Spleen (tissue), 11 donors: Measurements from ENCODE around the gene SDF2L1. TPM values are rescaled to one million over a fixed set of nuclear protein-coding genes. Genes with fewer than 3 reads are reported as not detected.

Source experiments
- DNase-seq: peaks from one replicate; pipeline ENCODE4 v3.0.0-alpha.2; 2020
- H3K27ac ChIP-seq, 8 donors: fragments of 200-600 bp; sonication (generic) in 7 of 8; 1 replicate in 4 of 8; 2 replicates in 4 of 8; pipeline versions ENCODE4 v1.5.0 to v1.8.0; 2016 to 2021; ENCODE audit warnings: inconsistent platforms in 4 of 8, mild to moderate bottlenecking in 4 of 8, moderate library complexity in 1 of 8
- H3K27me3 ChIP-seq, 7 donors: fragments of 200-600 bp; sonication (generic) in 6 of 7; replicated peaks in 1 of 7; 1 replicate in 4 of 7; 2 replicates in 3 of 7; pipeline versions ENCODE4 v1.5.0 to v1.8.0; 2016 to 2021; ENCODE audit warnings: inconsistent platforms in 3 of 7, mild to moderate bottlenecking in 1 of 7
- H3K36me3 ChIP-seq, 6 donors: fragments of 200-600 bp; sonication (generic) in 5 of 6; 1 replicate in 4 of 6; 2 replicates in 2 of 6; pipeline versions ENCODE4 v1.5.0 to v1.8.0; 2016 to 2021; ENCODE audit warnings: inconsistent platforms in 2 of 6
- H3K4me1 ChIP-seq, 6 donors: fragments of 200-600 bp; sonication (generic) in 5 of 6; 1 replicate in 3 of 6; 2 replicates in 3 of 6; pipeline versions ENCODE4 v1.5.0 to v1.8.0; 2016 to 2021; ENCODE audit warnings: inconsistent platforms in 3 of 6
- H3K4me3 ChIP-seq, 8 donors: fragments of 200-600 bp; sonication (generic) in 7 of 8; 1 replicate in 4 of 8; 2 replicates in 4 of 8; pipeline versions ENCODE4 v1.5.0 to v1.8.0; 2016 to 2021; ENCODE audit warnings: inconsistent platforms in 4 of 8, mild to moderate bottlenecking in 4 of 8, moderate library complexity in 2 of 8
- H3K9me3 ChIP-seq, 8 donors: fragments of 200-600 bp; sonication (generic) in 7 of 8; 1 replicate in 4 of 8; 2 replicates in 4 of 8; pipeline versions ENCODE4 v1.5.0 to v1.8.0; 2016 to 2021; ENCODE audit warnings: inconsistent platforms in 4 of 8
- CTCF ChIP-seq, 11 experiments: fragments of 200-600 bp in 7 of 11; fragments of 450-650 bp in 4 of 11; sonication (generic) in 4 of 11; IDR thresholded peaks in 8 of 11; conservative IDR thresholded peaks in 3 of 11; 1 replicate in 7 of 11; 2 replicates in 4 of 11; pipeline versions ENCODE4 v1.4.0 to v1.8.0; 2016 to 2021; ENCODE audit warnings: antibody characterized with exemption in 11 of 11, inconsistent platforms in 4 of 11, mild to moderate bottlenecking in 1 of 11
- POLR2A ChIP-seq, 3 donors: fragments of 450-650 bp; IDR thresholded peaks; one replicate each; pipeline ENCODE4 v1.5.1; 2017; ENCODE audit warnings: antibody characterized with exemption in 3 of 3, mild to moderate bottlenecking in 1 of 3
- POLR2AphosphoS5 ChIP-seq, 3 donors: sonication (generic); formaldehyde crosslinking; IDR thresholded peaks; one replicate each; pipeline ENCODE4 v1.5.1; 2017; ENCODE audit warnings: antibody characterized with exemption in 3 of 3
- WGBS, 5 donors: extraction: QIAGEN DNeasy Blood & Tissue Kit in 3 of 5; methylation state at CpG; one replicate each; pipeline versions ENCODE4 v1.1.5 to v1.1.7; 2013 to 2018; 5-methylcytosine and 5-hydroxymethylcytosine counted together
- intact Hi-C: fragments of 100-400 bp; cut with DNase I; formaldehyde crosslinking; loops from one replicate; pipeline ENCODE4 v1.15.0; 2023; ENCODE audit warnings: low total_unique reads
- polyA plus RNA-seq, 3 donors: library from polyadenylated mRNA; stranded (reverse); fragments of 200-250 nt; gene quantifications; one replicate each; pipeline ENCODE4 v1.2.1, GENCODE V29; 2013
- total RNA-seq, 7 donors: library from RNA; depleted of rRNA in 3 of 7; stranded (reverse); fragments of >200 nt in 3 of 7; fragmentation: NEBNext Ultra II Directional in 4 of 7; extraction: Animal tissue kit (Norgen Biotek cat#: 25700) in 4 of 7; gene quantifications; one replicate each; pipeline versions ENCODE4 v1.1.0 to v1.2.1, GENCODE V29; 2016 to 2021
- donor health status: healthy with polysubstance abuse.
- donor health status: DM: no; HTN: no; CAD: no; lungs with moderate emphysema.
- donor health status: DM: no; HTN: no; CAD: no.
- donor health status: Bipolar disorder and iron deficiency.
- donor health status: healthy.
- donor health status: DM: no; HTN: no; CAD: no.
- donor health status: DM: yes; HTN: yes; CAD: no.

SDF2L1 gene
- total and polyA plus RNA-seq, 10 donors, result 16.6 to 51.9 (median 35.6) TPM

GRCh38 chr22:21621025-21621424 lies 21.1 kb upstream of the SDF2L1 start:
- Histone ChIP-seq H3K9me3 (no peaks in the 10 kb centered on the region), H3K4me3 (no peak overlapping the region), H3K4me1 (peaks cover 0 to 88% (median 49%) of the 10 kb centered on the region in 6 donors), H3K36me3 (peaks cover 0 to 84% (median 23%) of the 10 kb centered on the region in 6 donors), H3K27ac (peak overlapping the region in 2 of 8 donors; percentile 28 to 34), H3K27me3 (no peaks in the 10 kb centered on the region)
- intact Hi-C loops, result no loop called here
- no peak for DNase-seq
- 84 to 97% (median 86%) methylated on average over 2 to 3 of the region's 3 CpGs for WGBS, 5 donors
- no peak for TF ChIP-seq CTCF (IDR thresholded peaks at IDR 0.05 in 8 of 11, conservative IDR thresholded peaks at IDR 0.05 in 3 of 11)

- 47 to 63% (median 57%) methylated on average over 15 to 17 of the region's 17 CpGs for WGBS, 5 donors
- H3K36me3 ChIP-seq, result peaks cover 0 to 90% (median 25%) of the 10 kb centered on the region in 6 donors
- H3K27me3 ChIP-seq, result no peaks in the 10 kb centered on the region
- peak overlapping the region in 6 of 8 donors; percentile 19 to 68 (median 39) for H3K27ac ChIP-seq
- TF ChIP-seq POLR2AphosphoS5 (IDR thresholded peaks at IDR 0.05), result peak; percentile 22 to 38 (median 29)
- TF ChIP-seq CTCF (IDR thresholded peaks at IDR 0.05 in 8 of 11, conservative IDR thresholded peaks at IDR 0.05 in 3 of 11), result no peak
- TF ChIP-seq POLR2A (IDR thresholded peaks at IDR 0.05), result no peak
- no peaks in the 10 kb centered on the region for H3K9me3 ChIP-seq
- peaks cover 0 to 88% (median 54%) of the 10 kb centered on the region in 6 donors for H3K4me1 ChIP-seq
- intact Hi-C loops, result no loop called here
- H3K4me3 ChIP-seq, result no peak overlapping the region
- DNase-seq, result no peak
These were observed 19.8 kb upstream of the SDF2L1 start for GRCh38 chr22:21622011-21622918.

- intact Hi-C loops, result no loop called here
These were observed 19.0 kb upstream of the SDF2L1 start for GRCh38 chr22:21622919-21623647.

More at GRCh38 chr22:21622919-21623647, 19.0 kb upstream of the SDF2L1 start:
- no peak overlapping the region for H3K4me3 ChIP-seq
- peak overlapping the region in 4 of 8 donors; percentile 19 to 68 (median 46) for H3K27ac ChIP-seq
- H3K27me3 ChIP-seq, result no peaks in the 10 kb centered on the region
- H3K9me3 ChIP-seq, result no peaks in the 10 kb centered on the region
- TF ChIP-seq CTCF (IDR thresholded peaks at IDR 0.05 in 8 of 11, conservative IDR thresholded peaks at IDR 0.05 in 3 of 11) (no peak), POLR2A (IDR thresholded peaks at IDR 0.05) (no peak), POLR2AphosphoS5 (IDR thresholded peaks at IDR 0.05) (no peak)
- 92 to 96% (median 93%) methylated on average over 23 of the region's 23 CpGs for WGBS, 5 donors
- H3K36me3 ChIP-seq, result peaks cover 0 to 90% (median 29%) of the 10 kb centered on the region in 6 donors
- DNase-seq, result no peak
- peaks cover 0 to 92% (median 61%) of the 10 kb centered on the region in 6 donors for H3K4me1 ChIP-seq
